GM12873 (cell line): ENCODE measurements around the gene CCT3.

Experiments used
- TF ChIP-seq, protein P1 (sequence below): IDR thresholded peaks from 2 replicates; pipeline ENCODE4 v1.5.1; 2012; ENCODE audit warnings: low read depth, mild to moderate bottlenecking, moderate library complexity, low read length, control low read depth; ENCODE audit not compliant: insufficient read depth; ENCODE audit errors: missing control alignments

Gene CCT3

DNA sequence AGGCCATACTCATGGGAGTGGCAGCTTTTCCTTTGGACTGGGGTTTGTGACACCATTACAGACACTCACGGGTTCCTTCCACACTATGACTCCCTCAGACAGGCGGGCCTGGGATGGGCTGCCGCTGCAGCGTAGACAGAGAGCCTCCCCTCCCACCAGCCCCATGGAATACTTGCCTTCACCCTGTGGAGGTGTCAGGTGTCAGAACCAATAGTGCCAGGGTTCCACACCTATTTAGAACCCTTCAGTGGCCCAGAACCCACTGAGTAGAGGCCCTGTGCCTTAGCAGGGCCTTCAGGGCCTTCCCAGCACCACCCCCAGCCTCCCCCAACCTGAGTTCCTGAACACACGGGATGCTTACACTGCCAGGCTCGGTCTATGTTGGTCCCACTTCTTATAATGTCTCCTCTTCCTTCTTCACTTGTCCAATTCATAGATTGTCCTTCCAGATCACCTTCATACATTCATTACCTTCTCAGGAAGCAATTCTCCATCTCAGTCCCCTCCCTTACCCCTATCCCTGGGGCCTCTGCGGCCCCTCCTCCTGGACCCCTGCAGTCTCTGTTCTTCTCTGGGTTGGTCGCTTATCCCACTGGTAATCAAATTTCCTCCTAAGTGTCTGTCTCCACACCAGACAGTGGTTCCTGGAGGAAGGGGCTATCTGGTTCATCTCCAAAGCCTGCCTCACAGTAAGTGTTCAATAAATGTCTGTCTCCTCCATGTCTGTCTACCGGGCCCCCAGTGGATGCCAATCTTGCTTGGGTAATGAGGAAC, 29.5 kb upstream of the CCT3 start:
- TF ChIP-seq, protein P1, sequence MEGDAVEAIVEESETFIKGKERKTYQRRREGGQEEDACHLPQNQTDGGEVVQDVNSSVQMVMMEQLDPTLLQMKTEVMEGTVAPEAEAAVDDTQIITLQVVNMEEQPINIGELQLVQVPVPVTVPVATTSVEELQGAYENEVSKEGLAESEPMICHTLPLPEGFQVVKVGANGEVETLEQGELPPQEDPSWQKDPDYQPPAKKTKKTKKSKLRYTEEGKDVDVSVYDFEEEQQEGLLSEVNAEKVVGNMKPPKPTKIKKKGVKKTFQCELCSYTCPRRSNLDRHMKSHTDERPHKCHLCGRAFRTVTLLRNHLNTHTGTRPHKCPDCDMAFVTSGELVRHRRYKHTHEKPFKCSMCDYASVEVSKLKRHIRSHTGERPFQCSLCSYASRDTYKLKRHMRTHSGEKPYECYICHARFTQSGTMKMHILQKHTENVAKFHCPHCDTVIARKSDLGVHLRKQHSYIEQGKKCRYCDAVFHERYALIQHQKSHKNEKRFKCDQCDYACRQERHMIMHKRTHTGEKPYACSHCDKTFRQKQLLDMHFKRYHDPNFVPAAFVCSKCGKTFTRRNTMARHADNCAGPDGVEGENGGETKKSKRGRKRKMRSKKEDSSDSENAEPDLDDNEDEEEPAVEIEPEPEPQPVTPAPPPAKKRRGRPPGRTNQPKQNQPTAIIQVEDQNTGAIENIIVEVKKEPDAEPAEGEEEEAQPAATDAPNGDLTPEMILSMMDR = no peak

- TF ChIP-seq, protein P1 = no peak
Observed at GRCh38 chr1:156366378-156367166, 28.5 kb upstream of the CCT3 start.

DNA sequence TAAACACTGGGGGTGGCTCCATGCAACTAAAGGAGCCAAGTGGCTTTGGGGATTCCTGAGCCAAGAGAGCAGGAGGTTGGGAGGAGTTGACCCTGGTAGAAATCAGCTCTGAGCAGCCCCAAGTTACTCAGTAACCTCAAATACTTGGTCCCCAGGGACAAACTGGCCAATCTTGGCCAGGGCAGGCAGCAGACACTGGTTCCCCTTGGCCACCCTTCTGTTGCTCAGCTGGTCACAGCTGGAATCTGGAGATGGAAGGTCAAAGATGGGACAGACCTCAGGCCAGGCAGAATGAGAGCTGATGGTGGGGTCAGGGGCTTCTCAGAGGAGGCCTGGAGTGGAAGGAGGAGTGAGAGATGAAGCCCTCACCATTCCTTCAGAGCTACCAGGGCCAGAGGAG, 27.7 kb upstream of the CCT3 start:
- TF ChIP-seq, protein P1 = no peak

- TF ChIP-seq, protein P1 = no peak
Observed at GRCh38 chr1:156360534-156360933, 22.4 kb upstream of the CCT3 start.

GRCh38 chr1:156359973-156360372, 21.9 kb upstream of the CCT3 start:
- TF ChIP-seq, protein P1 = peak; percentile 30

- TF ChIP-seq, protein P1 = no peak
Observed at GRCh38 chr1:156359249-156359648, 21.2 kb upstream of the CCT3 start.

GRCh38 chr1:156358641-156359040, 20.5 kb upstream of the CCT3 start:
- TF ChIP-seq, protein P1 = no peak
